ENCODE measurements around the gene PCBP4.

DNA sequence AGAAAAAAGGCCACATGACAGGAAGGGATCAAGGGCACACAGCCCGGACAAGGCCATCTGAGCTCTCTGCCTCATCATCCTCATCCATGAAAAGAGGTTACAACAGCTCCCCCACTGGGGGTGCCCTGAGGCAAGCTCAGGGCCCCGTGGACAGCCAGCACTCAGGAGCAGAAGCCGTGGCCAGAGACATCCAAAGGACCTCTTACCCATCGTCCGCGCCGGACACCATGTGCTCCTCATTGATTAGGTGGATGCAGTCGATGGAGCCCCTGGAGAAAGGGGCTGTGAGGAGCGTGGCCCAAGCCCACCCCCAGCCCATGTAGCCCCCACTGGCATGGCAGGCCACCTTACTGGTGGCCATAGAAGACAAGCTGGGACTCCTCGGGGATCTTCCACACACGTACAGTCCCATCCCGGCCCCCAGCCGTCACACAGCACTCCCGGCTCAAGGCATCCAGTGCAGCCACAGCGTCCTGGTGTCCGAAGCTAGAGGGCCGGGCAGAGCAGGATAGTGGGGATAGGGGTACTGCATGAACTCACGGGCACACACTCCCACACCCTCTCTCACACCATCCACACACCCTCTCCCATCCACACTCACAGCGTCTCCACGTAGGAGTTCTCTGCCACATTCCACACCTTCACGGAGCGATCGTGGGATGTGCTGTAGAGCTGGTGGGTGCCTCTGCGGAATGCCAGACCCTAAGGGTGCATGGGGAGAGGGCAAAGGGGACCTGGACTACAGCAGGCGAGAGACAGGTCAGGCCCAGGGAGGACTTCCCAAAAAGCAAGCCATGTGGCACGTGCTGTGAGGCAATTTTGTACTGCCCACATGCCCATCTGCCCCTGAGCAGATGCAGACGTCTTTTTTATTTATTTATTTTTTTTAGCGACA is 32.0 kb downstream of the PCBP4 start:
- no peak for TF ChIP-seq ZNF274 (IDR thresholded peaks at IDR 0.05; ENCODE audit: low read depth, low read length)
- no peak for TF ChIP-seq YY1 (IDR thresholded peaks at IDR 0.05; ENCODE audit: insufficient read depth, insufficient read length)
- no peak for TF ChIP-seq SUZ12 (IDR thresholded peaks at IDR 0.05; ENCODE audit: extremely low read depth, insufficient read depth, insufficient read length)
